Activated B cell treated with CpG ODN at 0.5 μM for 24 hours (primary cell): ENCODE results near the gene LENG8. TPM values are rescaled to one million over a fixed set of nuclear protein-coding genes. Genes with fewer than 3 reads are reported as not detected.
"Not testable (repeated sequence)": the region's sequence is repeated elsewhere in the genome, so short reads cannot be mapped to it uniquely, and the experiment has no call there.

Experiments
- ATAC-seq: fragments of 200-7000 bp; cut with Tn5 transposase; one replicate; pipeline ENCODE4 v1.10.0; 2021; ENCODE audit warnings: low read depth, mild to moderate bottlenecking, moderate library complexity
- CTCF ChIA-PET: fragments of 350-600 bp; sonication (Branson Sonifier 250); formaldehyde crosslinking; loops from one replicate; lab custom pipeline; 2021; ENCODE audit warnings: antibody characterized with exemption; lab: Charles Lee
- POLR2A ChIA-PET: fragments of 350-600 bp; sonication (Branson Sonifier 250); formaldehyde crosslinking; loops from one replicate; lab custom pipeline; 2021; ENCODE audit warnings: antibody characterized with exemption; lab: Charles Lee
- DNase-seq: peaks from one replicate; pipeline ENCODE4 v3.0.0; 2022
- H3K27ac Mint-ChIP-seq: one replicate; pipeline ENCODE4 v1.8.0; 2020; ENCODE audit warnings: mixed read lengths
- H3K27me3 Mint-ChIP-seq: one replicate; pipeline ENCODE4 v1.8.0; 2021; ENCODE audit warnings: mixed read lengths
- H3K36me3 Mint-ChIP-seq: one replicate; pipeline ENCODE4 v1.8.0; 2021; ENCODE audit warnings: low read depth, mixed read lengths
- H3K4me1 Mint-ChIP-seq: one replicate; pipeline ENCODE4 v1.8.0; 2021; ENCODE audit warnings: mixed read lengths
- H3K4me3 Mint-ChIP-seq: one replicate; pipeline ENCODE4 v1.8.0; 2020; ENCODE audit warnings: mild to moderate bottlenecking, mixed read lengths
- H3K9me3 Mint-ChIP-seq: one replicate; pipeline ENCODE4 v1.8.0; 2020; ENCODE audit warnings: mixed read lengths
- intact Hi-C: fragments of 100-400 bp; cut with micrococcal nuclease; formaldehyde crosslinking; loops from one replicate; pipeline ENCODE4 v1.15.1; 2024
- total RNA-seq: library from RNA; stranded (reverse); gene quantifications from 2 replicates; pipeline ENCODE4 v1.2.3, GENCODE V29; 2022
- TF ChIP-seq, protein P1 (sequence below): fragments of 200-600 bp; IDR thresholded peaks from one replicate; pipeline ENCODE4 v1.8.0; 2022; ENCODE audit warnings: antibody characterized with exemption, mild to moderate bottlenecking

The LENG8 gene
- total RNA-seq, 1 donor from 2014 or later, result 363 TPM

DNA sequence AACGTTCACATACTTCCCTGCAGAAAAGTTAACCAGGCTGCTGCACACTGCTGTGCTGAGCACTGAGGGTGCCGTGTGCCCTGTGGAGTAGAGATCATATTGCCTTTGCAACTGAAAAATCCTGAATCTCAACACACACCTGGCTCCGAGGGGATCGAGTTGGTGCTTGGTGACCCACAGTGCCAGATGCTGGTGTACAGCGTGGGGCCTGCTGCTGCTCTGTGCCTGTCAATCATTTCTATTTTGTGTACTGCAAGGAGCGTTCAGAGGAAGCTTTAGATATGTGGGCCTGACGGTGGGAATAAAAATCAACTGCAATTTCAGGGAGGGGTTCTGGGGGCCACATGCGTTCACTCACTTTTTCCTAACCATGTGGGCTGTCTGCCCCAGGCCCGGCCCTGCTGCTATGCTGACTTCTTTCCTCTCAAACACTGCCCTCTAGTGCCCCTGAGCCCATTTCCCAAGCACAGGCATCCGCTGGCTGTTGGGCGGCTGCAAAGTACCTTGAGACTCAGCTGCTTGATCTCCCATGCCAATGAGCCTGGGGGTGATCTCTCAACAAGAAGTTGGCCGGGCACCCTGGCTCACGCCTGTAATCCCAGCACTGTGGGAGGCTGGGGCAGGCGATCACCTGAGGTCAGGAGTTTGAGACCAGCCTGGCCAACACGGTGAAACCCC, 9.7 kb upstream of the LENG8 start:
- Mint-ChIP-seq H3K27me3 (no peaks in the 10 kb centered on the region), H3K4me1 (peaks cover 11% of the 10 kb centered on the region), H3K9me3 (no peaks in the 10 kb centered on the region), H3K27ac (no peak overlapping the region), H3K4me3 (no peak overlapping the region), H3K36me3 (peaks cover 23% of the 10 kb centered on the region)
- DNase-seq, result no peak
- intact Hi-C loops, result no loop called here
- CTCF ChIA-PET, result interaction anchor here (1.4 kb wide), 1 partner anchor 173 kb away, joined by 3 read pairs; no protein-coding TSS in a partner anchor
- peak; percentile 65 for ATAC-seq
- POLR2A ChIA-PET, result interaction anchor here (3.5 kb wide), 1 partner anchor 9 kb away, joined by 17 read pairs; the partner anchor contains the start of gene LENG8
- TF ChIP-seq, protein P1, sequence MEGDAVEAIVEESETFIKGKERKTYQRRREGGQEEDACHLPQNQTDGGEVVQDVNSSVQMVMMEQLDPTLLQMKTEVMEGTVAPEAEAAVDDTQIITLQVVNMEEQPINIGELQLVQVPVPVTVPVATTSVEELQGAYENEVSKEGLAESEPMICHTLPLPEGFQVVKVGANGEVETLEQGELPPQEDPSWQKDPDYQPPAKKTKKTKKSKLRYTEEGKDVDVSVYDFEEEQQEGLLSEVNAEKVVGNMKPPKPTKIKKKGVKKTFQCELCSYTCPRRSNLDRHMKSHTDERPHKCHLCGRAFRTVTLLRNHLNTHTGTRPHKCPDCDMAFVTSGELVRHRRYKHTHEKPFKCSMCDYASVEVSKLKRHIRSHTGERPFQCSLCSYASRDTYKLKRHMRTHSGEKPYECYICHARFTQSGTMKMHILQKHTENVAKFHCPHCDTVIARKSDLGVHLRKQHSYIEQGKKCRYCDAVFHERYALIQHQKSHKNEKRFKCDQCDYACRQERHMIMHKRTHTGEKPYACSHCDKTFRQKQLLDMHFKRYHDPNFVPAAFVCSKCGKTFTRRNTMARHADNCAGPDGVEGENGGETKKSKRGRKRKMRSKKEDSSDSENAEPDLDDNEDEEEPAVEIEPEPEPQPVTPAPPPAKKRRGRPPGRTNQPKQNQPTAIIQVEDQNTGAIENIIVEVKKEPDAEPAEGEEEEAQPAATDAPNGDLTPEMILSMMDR, result no peak

DNA sequence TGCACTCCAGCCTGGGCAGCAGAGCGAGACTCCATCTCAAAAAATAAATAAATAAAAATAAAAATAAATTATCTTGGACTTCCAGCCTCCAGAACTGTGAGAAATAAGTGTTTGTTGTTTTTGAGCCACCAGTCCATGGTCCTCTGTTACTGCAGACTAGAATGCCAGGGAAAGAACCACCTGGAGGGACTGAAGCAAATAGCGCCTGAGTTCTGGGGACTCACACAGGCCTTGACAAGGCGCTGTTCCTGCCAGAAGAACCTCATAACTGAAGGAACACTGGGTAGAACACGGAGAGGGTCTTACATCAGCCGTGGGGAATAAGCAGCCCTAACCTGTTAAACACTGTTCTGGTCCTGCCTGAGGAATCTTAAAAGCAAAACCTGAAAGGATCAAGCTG, 8.4 kb upstream of the LENG8 start:
- Mint-ChIP-seq H3K27ac (no peak overlapping the region), H3K9me3 (no peaks in the 10 kb centered on the region), H3K4me1 (peaks cover 4% of the 10 kb centered on the region), H3K27me3 (no peaks in the 10 kb centered on the region), H3K36me3 (peaks cover 32% of the 10 kb centered on the region), H3K4me3 (no peak overlapping the region)
- ChIA-PET POLR2A (interaction anchor here (3.5 kb wide), 1 partner anchor 8 kb away, joined by 17 read pairs; the partner anchor contains the start of gene LENG8), CTCF (interaction anchor here (0.9 kb wide), 1 partner anchor 175 kb away, joined by 3 read pairs; no protein-coding TSS in a partner anchor)
- TF ChIP-seq, protein P1, result no peak
- intact Hi-C loops, result no loop called here
- ATAC-seq (no peak), DNase-seq (no peak)

DNA sequence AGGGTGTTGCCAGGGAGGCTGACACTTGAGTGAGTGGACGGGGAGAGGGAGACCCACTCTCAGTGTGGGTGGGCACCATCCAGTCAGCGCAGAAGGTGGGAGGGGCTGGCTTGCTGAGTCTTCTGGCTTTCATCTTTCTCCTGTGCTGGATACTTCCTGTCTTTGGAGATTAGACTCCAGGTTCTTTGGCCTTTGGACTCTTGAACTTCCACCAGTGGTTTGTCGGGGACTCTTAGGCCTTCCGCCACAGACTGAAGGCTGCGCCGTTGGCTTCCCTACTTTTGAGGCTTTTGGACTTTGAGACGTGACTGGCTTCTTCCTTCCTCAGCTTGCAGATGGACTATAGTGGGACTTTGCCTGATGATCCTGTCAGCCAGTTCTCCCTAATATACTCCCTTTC, 4.3 kb upstream of the LENG8 start:
- Mint-ChIP-seq H3K4me3 (no peak overlapping the region), H3K27ac (no peak overlapping the region), H3K36me3 (peaks cover 47% of the 10 kb centered on the region), H3K27me3 (no peaks in the 10 kb centered on the region), H3K9me3 (no peaks in the 10 kb centered on the region), H3K4me1 (peaks cover 22% of the 10 kb centered on the region)
- no peak for ATAC-seq
- intact Hi-C loops, result loop anchor here (5.0 kb wide), 1 partner anchor 577 kb away; the partner anchor contains the start of gene MYADM
- TF ChIP-seq, protein P1, result no peak
- DNase-seq, result no peak
- CTCF ChIA-PET, result no interaction called here
- POLR2A ChIA-PET, result no interaction called here

DNA sequence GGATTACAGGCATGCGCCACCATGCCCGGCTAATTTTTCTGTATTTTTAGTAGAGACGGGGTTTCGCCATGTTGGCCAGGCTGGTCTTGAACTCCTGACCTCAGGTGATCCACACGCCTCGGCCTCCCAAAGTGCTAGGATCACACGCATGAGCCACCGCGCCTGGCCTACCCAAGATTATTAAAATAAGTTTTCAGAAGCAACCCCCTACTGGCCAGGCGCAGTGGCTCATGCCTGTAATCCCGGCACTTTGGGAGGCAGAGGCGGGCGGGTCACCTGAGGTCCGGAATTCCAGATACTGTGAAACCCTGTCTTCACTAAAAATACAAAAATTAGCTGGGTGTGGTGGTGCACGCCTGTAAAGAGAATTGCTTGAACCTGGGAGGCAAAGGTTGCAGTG, 2.6 kb upstream of the LENG8 start:
- H3K36me3 Mint-ChIP-seq, result peaks cover 53% of the 10 kb centered on the region
- CTCF ChIA-PET, result not testable (repeated sequence)

DNA sequence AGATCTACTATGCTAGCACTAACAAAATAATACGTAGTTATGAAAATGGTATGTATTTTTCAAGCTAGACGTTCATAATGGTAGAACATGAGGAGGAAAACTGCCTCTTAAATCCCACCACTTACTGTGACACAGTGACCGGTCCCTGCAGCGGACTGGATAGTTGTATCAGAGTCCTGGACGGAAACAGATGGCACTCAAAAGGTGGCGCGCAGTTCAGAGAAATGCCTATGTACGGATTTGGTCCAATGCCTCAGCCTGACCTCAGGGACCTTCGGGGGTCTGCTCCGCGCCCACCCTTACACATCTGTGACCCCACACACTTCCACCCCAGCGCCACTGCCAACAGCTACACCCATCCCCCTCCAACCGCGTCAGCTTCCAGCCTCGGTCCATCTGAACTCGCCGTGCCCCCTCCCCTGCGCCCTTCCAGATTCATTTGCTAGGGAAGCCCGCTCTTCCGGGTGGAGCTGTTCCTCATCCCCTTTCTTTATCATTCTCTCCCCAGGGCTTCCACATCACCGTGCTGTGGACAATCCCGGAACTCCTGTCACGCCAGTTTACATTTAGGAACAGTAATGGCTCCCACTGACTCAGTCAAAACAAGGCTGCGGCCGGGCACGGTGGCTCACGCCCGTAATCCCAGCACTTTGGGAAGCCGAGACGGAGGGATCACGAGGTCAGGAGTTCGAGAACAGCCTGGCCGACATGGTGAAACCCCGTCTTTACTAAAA, 792 bp upstream of the LENG8 start:
- POLR2A ChIA-PET, result interaction anchor here (0.6 to 2.0 kb wide), 30 partner anchors 9 to 1945 kb away, joined by 3 to 78 read pairs (median 4); partner anchors contain the start of genes CNOT3, KMT5C, LENG1 and LENG9
- DNase-seq, result peak; percentile 47

More for the DNA sequence above, 2.6 kb upstream of the LENG8 start:
- H3K9me3 Mint-ChIP-seq, POLR2A ChIA-PET, DNase-seq, ATAC-seq, H3K27me3 Mint-ChIP-seq, H3K27ac Mint-ChIP-seq, H3K4me3 Mint-ChIP-seq: not testable (repeated sequence)
- peaks cover 38% of the 10 kb centered on the region for H3K4me1 Mint-ChIP-seq
- intact Hi-C loops, result loop anchor here (5.0 kb wide), 1 partner anchor 579 kb away; the partner anchor contains the start of gene MYADM

More for the DNA sequence above, 792 bp upstream of the LENG8 start:
- Mint-ChIP-seq H3K9me3 (no peaks in the 10 kb centered on the region), H3K27me3 (no peaks in the 10 kb centered on the region), H3K4me1 (peaks cover 48% of the 10 kb centered on the region), H3K36me3 (peaks cover 63% of the 10 kb centered on the region), H3K27ac (peak overlapping the region; percentile 97), H3K4me3 (peak overlapping the region; percentile 100)
- intact Hi-C loops, result loop anchor here (2.0 to 5.0 kb wide), 3 partner anchors 247 to 581 kb away; partner anchors contain the start of genes MYADM, PRPF31, RPS9 and TFPT
- TF ChIP-seq, protein P1, result no peak
- peak; percentile 16 for ATAC-seq
- CTCF ChIA-PET, result no interaction called here
